H1 (cell line): ENCODE measurements around the gene STEAP3. TPM values are rescaled to one million over a fixed set of nuclear protein-coding genes. Genes with fewer than 3 reads are reported as not detected.

Source experiments
- CBX5 ChIP-seq: fragments of 300-800, 300-1000 bp; sonication (generic); IDR thresholded peaks from 2 replicates; pipeline ENCODE4 v1.7.1; 2016; ENCODE audit warnings: antibody characterized with exemption, low read length, low read depth
- NRF1 ChIP-seq: IDR thresholded peaks from 2 replicates; pipeline ENCODE4 v1.6.1; 2011; ENCODE audit warnings: mild to moderate bottlenecking, low read depth, low read length, improper control_type of control experiment
- PHF8 ChIP-seq: fragments of 200-600 bp; sonication (generic); conservative IDR thresholded peaks from 2 replicates; pipeline ENCODE4 v1.7.1; 2012; ENCODE audit warnings: low read depth, mild to moderate bottlenecking, inconsistent platforms, low read length, moderate library complexity
- POLR2A ChIP-seq, 2 experiments: IDR thresholded peaks; 1 replicate in 1 of 2; 2 replicates in 1 of 2; pipeline ENCODE4 v1.6.1; 2011; ENCODE audit warnings: low read depth in 2 of 2, low read length in 2 of 2, mild to moderate bottlenecking in 2 of 2; ENCODE audit errors: control extremely low read depth in 1 of 2
- POU5F1 ChIP-seq: IDR thresholded peaks from 2 replicates; pipeline ENCODE4 v1.6.1; 2011; ENCODE audit warnings: low read depth, mild to moderate bottlenecking, low read length, moderate library complexity
- RFX5 ChIP-seq: IDR thresholded peaks from 2 replicates; pipeline ENCODE4 v1.6.1; 2011; ENCODE audit warnings: low read depth, low read length, improper control_type of control experiment, borderline replicate concordance
- polyA plus RNA-seq, 7 experiments: library from polyadenylated mRNA; depleted of rRNA in 3 of 7; stranded (reverse) in 5 of 7; unstranded in 2 of 7; fragments of >200 nt in 5 of 7; fragments of 200-250 nt in 2 of 7; gene quantifications; 1 replicate in 5 of 7; 2 replicates in 1 of 7; 4 replicates in 1 of 7; pipeline versions ENCODE4 v1.2.1 to v1.2.3, GENCODE V29; 2011 to 2013; ENCODE audit warnings: missing spikeins in 2 of 7, mixed read lengths in 2 of 7
- total RNA-seq: library from RNA; stranded (reverse); fragmentation: NEBNext Ultra II Directional; extraction: Animal tissue kit (Norgen Biotek cat#: 25700); gene quantifications from 2 replicates; pipeline ENCODE4 v1.2.1, GENCODE V29; 2021
- TF ChIP-seq, protein P1 (sequence below): fragments of 300-600 bp; sonication (generic); IDR thresholded peaks from 2 replicates; pipeline ENCODE4 v1.7.1; 2012; ENCODE audit warnings: low read length, moderate library complexity, mild to moderate bottlenecking, inconsistent platforms; ENCODE audit not compliant: insufficient replicate concordance

Gene STEAP3
- total and polyA plus RNA-seq, 2 of the 8 experiments (the other 6 are each of a cell fraction or from before 2014, with no cell fraction given): 21.7 to 27.9 TPM

DNA sequence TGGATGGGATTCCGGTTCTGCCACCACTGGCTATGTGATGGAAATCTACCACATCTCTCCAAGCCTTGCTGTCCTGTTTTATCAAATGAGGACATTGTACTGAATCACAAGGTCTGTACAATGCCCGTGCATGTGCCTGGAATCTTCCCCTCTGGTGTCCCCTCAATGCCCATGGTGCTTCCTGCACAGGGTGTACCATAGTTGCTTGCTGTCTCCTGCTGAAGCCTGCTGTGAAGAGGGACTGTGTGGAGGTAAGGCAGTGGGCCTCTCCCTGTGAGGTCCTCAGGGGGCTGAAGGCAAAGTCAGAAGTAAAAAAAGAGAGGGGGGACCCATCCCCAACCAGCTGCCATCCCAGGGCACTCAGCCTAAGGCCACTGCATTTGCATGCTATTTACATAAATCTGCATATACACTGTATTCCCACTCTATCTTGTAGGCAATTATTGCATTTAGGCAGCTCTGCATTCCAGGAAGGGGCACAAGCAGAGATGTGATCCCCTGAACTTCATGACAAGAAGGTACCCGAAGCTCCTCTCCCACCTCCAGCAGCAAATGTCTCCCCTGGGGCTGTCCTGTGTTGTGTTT, 9.1 kb upstream of the STEAP3 start (continued):
- TF ChIP-seq CBX5: no peak
- TF ChIP-seq PHF8: no peak
- no peak for TF ChIP-seq NRF1
- TF ChIP-seq, protein P1, sequence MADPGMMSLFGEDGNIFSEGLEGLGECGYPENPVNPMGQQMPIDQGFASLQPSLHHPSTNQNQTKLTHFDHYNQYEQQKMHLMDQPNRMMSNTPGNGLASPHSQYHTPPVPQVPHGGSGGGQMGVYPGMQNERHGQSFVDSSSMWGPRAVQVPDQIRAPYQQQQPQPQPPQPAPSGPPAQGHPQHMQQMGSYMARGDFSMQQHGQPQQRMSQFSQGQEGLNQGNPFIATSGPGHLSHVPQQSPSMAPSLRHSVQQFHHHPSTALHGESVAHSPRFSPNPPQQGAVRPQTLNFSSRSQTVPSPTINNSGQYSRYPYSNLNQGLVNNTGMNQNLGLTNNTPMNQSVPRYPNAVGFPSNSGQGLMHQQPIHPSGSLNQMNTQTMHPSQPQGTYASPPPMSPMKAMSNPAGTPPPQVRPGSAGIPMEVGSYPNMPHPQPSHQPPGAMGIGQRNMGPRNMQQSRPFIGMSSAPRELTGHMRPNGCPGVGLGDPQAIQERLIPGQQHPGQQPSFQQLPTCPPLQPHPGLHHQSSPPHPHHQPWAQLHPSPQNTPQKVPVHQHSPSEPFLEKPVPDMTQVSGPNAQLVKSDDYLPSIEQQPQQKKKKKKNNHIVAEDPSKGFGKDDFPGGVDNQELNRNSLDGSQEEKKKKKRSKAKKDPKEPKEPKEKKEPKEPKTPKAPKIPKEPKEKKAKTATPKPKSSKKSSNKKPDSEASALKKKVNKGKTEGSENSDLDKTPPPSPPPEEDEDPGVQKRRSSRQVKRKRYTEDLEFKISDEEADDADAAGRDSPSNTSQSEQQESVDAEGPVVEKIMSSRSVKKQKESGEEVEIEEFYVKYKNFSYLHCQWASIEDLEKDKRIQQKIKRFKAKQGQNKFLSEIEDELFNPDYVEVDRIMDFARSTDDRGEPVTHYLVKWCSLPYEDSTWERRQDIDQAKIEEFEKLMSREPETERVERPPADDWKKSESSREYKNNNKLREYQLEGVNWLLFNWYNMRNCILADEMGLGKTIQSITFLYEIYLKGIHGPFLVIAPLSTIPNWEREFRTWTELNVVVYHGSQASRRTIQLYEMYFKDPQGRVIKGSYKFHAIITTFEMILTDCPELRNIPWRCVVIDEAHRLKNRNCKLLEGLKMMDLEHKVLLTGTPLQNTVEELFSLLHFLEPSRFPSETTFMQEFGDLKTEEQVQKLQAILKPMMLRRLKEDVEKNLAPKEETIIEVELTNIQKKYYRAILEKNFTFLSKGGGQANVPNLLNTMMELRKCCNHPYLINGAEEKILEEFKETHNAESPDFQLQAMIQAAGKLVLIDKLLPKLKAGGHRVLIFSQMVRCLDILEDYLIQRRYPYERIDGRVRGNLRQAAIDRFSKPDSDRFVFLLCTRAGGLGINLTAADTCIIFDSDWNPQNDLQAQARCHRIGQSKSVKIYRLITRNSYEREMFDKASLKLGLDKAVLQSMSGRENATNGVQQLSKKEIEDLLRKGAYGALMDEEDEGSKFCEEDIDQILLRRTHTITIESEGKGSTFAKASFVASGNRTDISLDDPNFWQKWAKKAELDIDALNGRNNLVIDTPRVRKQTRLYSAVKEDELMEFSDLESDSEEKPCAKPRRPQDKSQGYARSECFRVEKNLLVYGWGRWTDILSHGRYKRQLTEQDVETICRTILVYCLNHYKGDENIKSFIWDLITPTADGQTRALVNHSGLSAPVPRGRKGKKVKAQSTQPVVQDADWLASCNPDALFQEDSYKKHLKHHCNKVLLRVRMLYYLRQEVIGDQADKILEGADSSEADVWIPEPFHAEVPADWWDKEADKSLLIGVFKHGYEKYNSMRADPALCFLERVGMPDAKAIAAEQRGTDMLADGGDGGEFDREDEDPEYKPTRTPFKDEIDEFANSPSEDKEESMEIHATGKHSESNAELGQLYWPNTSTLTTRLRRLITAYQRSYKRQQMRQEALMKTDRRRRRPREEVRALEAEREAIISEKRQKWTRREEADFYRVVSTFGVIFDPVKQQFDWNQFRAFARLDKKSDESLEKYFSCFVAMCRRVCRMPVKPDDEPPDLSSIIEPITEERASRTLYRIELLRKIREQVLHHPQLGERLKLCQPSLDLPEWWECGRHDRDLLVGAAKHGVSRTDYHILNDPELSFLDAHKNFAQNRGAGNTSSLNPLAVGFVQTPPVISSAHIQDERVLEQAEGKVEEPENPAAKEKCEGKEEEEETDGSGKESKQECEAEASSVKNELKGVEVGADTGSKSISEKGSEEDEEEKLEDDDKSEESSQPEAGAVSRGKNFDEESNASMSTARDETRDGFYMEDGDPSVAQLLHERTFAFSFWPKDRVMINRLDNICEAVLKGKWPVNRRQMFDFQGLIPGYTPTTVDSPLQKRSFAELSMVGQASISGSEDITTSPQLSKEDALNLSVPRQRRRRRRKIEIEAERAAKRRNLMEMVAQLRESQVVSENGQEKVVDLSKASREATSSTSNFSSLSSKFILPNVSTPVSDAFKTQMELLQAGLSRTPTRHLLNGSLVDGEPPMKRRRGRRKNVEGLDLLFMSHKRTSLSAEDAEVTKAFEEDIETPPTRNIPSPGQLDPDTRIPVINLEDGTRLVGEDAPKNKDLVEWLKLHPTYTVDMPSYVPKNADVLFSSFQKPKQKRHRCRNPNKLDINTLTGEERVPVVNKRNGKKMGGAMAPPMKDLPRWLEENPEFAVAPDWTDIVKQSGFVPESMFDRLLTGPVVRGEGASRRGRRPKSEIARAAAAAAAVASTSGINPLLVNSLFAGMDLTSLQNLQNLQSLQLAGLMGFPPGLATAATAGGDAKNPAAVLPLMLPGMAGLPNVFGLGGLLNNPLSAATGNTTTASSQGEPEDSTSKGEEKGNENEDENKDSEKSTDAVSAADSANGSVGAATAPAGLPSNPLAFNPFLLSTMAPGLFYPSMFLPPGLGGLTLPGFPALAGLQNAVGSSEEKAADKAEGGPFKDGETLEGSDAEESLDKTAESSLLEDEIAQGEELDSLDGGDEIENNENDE: no peak
- no peak for TF ChIP-seq POLR2A (IDR thresholded peaks at IDR 0.05; ENCODE audit: control extremely low read depth in 1 of 2, low read depth in 2 of 2, low read length in 2 of 2)
- no peak for TF ChIP-seq POU5F1
- no peak for TF ChIP-seq RFX5
